ENCODE measurements around the gene OR8H2.
"Not testable (repeated sequence)": the region's sequence is repeated elsewhere in the genome, so short reads cannot be mapped to it uniquely, and the experiment has no call there.

DNA sequence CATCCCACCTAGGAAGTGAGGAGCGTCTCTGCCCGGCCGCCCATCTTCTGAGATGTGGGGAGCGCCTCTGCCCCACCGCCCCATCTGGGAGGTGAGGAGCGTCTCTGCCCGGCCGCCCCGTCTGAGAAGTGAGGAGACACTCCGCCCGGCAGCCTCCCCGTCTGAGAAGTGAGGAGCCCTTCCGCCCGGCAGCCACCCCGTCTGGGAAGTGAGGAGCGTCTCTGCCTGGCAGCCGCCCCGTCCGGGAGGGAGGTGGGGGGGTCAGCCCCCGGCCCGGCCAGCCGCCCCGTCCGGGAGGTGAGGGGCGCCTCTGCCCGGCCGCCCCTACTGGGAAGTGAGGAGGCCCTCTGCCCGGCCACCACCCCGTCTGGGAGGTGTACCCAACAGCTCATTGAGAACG is 40.2 kb downstream of the OR8H2 start:
- TF ChIP-seq EZH2 (IDR thresholded peaks at IDR 0.05; ENCODE audit: low read depth, unreplicated experiment): not testable (repeated sequence)
- TF ChIP-seq, protein P1, sequence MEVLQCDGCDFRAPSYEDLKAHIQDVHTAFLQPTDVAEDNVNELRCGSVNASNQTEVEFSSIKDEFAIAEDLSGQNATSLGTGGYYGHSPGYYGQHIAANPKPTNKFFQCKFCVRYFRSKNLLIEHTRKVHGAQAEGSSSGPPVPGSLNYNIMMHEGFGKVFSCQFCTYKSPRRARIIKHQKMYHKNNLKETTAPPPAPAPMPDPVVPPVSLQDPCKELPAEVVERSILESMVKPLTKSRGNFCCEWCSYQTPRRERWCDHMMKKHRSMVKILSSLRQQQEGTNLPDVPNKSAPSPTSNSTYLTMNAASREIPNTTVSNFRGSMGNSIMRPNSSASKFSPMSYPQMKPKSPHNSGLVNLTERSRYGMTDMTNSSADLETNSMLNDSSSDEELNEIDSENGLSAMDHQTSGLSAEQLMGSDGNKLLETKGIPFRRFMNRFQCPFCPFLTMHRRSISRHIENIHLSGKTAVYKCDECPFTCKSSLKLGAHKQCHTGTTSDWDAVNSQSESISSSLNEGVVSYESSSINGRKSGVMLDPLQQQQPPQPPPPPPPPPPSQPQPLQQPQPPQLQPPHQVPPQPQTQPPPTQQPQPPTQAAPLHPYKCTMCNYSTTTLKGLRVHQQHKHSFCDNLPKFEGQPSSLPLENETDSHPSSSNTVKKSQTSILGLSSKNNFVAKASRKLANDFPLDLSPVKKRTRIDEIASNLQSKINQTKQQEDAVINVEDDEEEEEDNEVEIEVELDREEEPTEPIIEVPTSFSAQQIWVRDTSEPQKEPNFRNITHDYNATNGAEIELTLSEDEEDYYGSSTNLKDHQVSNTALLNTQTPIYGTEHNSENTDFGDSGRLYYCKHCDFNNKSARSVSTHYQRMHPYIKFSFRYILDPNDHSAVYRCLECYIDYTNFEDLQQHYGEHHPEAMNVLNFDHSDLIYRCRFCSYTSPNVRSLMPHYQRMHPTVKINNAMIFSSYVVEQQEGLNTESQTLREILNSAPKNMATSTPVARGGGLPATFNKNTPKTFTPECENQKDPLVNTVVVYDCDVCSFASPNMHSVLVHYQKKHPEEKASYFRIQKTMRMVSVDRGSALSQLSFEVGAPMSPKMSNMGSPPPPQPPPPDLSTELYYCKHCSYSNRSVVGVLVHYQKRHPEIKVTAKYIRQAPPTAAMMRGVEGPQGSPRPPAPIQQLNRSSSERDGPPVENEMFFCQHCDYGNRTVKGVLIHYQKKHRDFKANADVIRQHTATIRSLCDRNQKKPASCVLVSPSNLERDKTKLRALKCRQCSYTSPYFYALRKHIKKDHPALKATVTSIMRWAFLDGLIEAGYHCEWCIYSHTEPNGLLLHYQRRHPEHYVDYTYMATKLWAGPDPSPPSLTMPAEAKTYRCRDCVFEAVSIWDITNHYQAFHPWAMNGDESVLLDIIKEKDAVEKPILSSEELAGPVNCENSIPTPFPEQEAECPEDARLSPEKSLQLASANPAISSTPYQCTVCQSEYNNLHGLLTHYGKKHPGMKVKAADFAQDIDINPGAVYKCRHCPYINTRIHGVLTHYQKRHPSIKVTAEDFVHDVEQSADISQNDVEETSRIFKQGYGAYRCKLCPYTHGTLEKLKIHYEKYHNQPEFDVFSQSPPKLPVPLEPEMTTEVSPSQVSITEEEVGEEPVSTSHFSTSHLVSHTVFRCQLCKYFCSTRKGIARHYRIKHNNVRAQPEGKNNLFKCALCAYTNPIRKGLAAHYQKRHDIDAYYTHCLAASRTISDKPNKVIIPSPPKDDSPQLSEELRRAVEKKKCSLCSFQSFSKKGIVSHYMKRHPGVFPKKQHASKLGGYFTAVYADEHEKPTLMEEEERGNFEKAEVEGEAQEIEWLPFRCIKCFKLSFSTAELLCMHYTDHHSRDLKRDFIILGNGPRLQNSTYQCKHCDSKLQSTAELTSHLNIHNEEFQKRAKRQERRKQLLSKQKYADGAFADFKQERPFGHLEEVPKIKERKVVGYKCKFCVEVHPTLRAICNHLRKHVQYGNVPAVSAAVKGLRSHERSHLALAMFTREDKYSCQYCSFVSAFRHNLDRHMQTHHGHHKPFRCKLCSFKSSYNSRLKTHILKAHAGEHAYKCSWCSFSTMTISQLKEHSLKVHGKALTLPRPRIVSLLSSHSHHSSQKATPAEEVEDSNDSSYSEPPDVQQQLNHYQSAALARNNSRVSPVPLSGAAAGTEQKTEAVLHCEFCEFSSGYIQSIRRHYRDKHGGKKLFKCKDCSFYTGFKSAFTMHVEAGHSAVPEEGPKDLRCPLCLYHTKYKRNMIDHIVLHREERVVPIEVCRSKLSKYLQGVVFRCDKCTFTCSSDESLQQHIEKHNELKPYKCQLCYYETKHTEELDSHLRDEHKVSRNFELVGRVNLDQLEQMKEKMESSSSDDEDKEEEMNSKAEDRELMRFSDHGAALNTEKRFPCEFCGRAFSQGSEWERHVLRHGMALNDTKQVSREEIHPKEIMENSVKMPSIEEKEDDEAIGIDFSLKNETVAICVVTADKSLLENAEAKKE (CRISPR knock-in tag; IDR thresholded peaks at IDR 0.05): not testable (repeated sequence)
